Motor neuron (in vitro differentiated cells): ENCODE results near the gene SPECC1. TPM values are rescaled to one million over a fixed set of nuclear protein-coding genes. Genes with fewer than 3 reads are reported as not detected.
"Not testable (repeated sequence)": the region's sequence is repeated elsewhere in the genome, so short reads cannot be mapped to it uniquely, and the experiment has no call there.

Source experiments
- ATAC-seq, 8 experiments: fragments of 200-7000 bp; cut with Tn5 transposase; replicated peaks in 6 of 8; 2 replicates each; pipeline ENCODE4 v1.8.0; 2021; ENCODE audit warnings: mild to moderate bottlenecking in 8 of 8, moderate library complexity in 8 of 8
- H3K27ac ChIP-seq, 2 donors: fragments of 250-450 bp; sonication (Bioruptor Pico); 2 replicates each; pipeline ENCODE4 v1.9.0; 2021; ENCODE audit warnings: antibody characterized with exemption in 2 of 2, mild to moderate bottlenecking in 2 of 2, moderate library complexity in 1 of 2
- H3K4me1 ChIP-seq, 2 donors: fragments of 250-450 bp; sonication (Bioruptor Pico); replicated peaks in 1 of 2; 2 replicates each; pipeline ENCODE4 v1.6.1; 2021; ENCODE audit warnings: antibody characterized with exemption in 2 of 2, mild to moderate bottlenecking in 2 of 2, moderate library complexity in 1 of 2
- H3K4me3 ChIP-seq, 5 donors: fragments of 250-450 bp; sonication (Bioruptor Pico); 2 replicates each; pipeline ENCODE4 v1.9.0; 2021; ENCODE audit warnings: antibody characterized with exemption in 5 of 5, mild to moderate bottlenecking in 5 of 5, moderate library complexity in 4 of 5
- WGBS, 10 experiments: fragments of 450-650 bp; shearing (Covaris generic); methylation state at CpG; one replicate each; pipeline ENCODE4 v1.0.0; 2022; 5-methylcytosine and 5-hydroxymethylcytosine counted together
- in situ Hi-C, 9 experiments: fragments of 400-800 bp; cut with MboI; loops; one replicate each; pipeline ENCODE4 v1.15.0; 2021; ENCODE audit warnings: low sequenced_read_pairs in 9 of 9, low pct_unique_long_range_greater_than_20kb in 2 of 9; ENCODE audit not compliant: unreplicated experiment in 9 of 9
- total RNA-seq, 8 experiments: library from RNA; unstranded; fragments of 300-600 nt; gene quantifications; 2 replicates each; pipeline versions ENCODE4 v1.2.3 to v1.2.4, GENCODE V29; 2022

Gene SPECC1
- total RNA-seq, 8 experiments from 2014 or later, result 25.8 to 269 (median 79.5) TPM

- in situ Hi-C loops, result loop anchor here in 5 of 9 experiments (10.0 to 25.0 kb wide), 3 partner anchors 121 to 221 kb away; no protein-coding TSS in a partner anchor
Measured at GRCh38 chr17:19991252-19991885, 17.8 kb upstream of the SPECC1 start.

GRCh38 chr17:19992803-19993713 lies 16.1 kb upstream of the SPECC1 start:
- WGBS, 10 experiments, result 0 to 94% (median 52%) methylated on average over 3 to 11 of the region's 24 CpGs
- Histone ChIP-seq H3K4me3 (no peak overlapping the region), H3K27ac (peak overlapping the region; percentile 43 to 54), H3K4me1 (peaks cover 0 to 2% of the 10 kb centered on the region in 2 donors)
- peak; percentile 91 to 99 (median 98) for ATAC-seq
- in situ Hi-C loops, result loop anchor here in 5 of 9 experiments (10.0 to 25.0 kb wide), 3 partner anchors 119 to 219 kb away; no protein-coding TSS in a partner anchor

More at GRCh38 chr17:19991252-19991885, 17.8 kb upstream of the SPECC1 start:
- peak in 2 of 8 experiments; percentile 7 to 42 for ATAC-seq
- Histone ChIP-seq H3K4me3 (no peak overlapping the region), H3K4me1 (peaks cover 10 to 12% of the 10 kb centered on the region in 2 donors), H3K27ac (no peak overlapping the region)
- 0 to 31% (median 18%) methylated on average over 1 to 4 of the region's 4 CpGs; no CpG with 5 or more reads in 4 of the 10 experiments for WGBS, 10 experiments

GRCh38 chr17:19996086-19996485 lies 13.1 kb upstream of the SPECC1 start:
- Histone ChIP-seq H3K27ac (no peak overlapping the region), H3K4me1 (peaks cover 0 to 2% of the 10 kb centered on the region in 2 donors), H3K4me3 (no peak overlapping the region)
- in situ Hi-C loops, result loop anchor here in 5 of 9 experiments (10.0 to 25.0 kb wide), 3 partner anchors 116 to 216 kb away; no protein-coding TSS in a partner anchor
- 43 to 100% (median 100%) methylated on average over 1 of the region's 1 CpG; no CpG with 5 or more reads in 4 of the 10 experiments for WGBS, 10 experiments
- no peak for ATAC-seq

- in situ Hi-C loops, result loop anchor here in 5 of 9 experiments (10.0 to 25.0 kb wide), 3 partner anchors 116 to 216 kb away; no protein-coding TSS in a partner anchor
Measured at GRCh38 chr17:19996502-19996901, 12.7 kb upstream of the SPECC1 start.

GRCh38 chr17:20008242-20009051 lies 712 bp upstream of the SPECC1 start:
- Histone ChIP-seq H3K4me1 (peaks cover 0 to 5% of the 10 kb centered on the region in 2 donors), H3K4me3 (peak overlapping the region; percentile 46 to 65 (median 54)), H3K27ac (no peak overlapping the region)
- in situ Hi-C loops, result loop anchor here in 1 of 9 experiments (10.0 kb wide), 1 partner anchor 96 kb away; no protein-coding TSS in a partner anchor
- 0 to 100% (median 53%) methylated on average over 1 to 16 of the region's 35 CpGs; no CpG with 5 or more reads in 2 of the 10 experiments for WGBS, 10 experiments
- peak in 7 of 8 experiments; percentile 33 to 67 (median 48) for ATAC-seq

More at GRCh38 chr17:19996502-19996901, 12.7 kb upstream of the SPECC1 start:
- peak in 2 of 8 experiments; percentile 28 to 41 for ATAC-seq
- WGBS, 10 experiments, result 50 to 100% (median 80%) methylated on average over 1 to 3 of the region's 5 CpGs; no CpG with 5 or more reads in 3 of the 10 experiments
- H3K27ac ChIP-seq, result no peak overlapping the region
- peaks cover 0 to 2% of the 10 kb centered on the region in 2 donors for H3K4me1 ChIP-seq
- no peak overlapping the region for H3K4me3 ChIP-seq

GRCh38 chr17:20009052-20009301 lies 182 bp upstream of the SPECC1 start:
- 0 to 4% methylated on average over 2 to 4 of the region's 18 CpGs; no CpG with 5 or more reads in 8 of the 10 experiments for WGBS, 10 experiments
- Histone ChIP-seq H3K27ac (no peak overlapping the region), H3K4me3 (peak overlapping the region; percentile 46 to 65 (median 54)), H3K4me1 (peaks cover 0 to 5% of the 10 kb centered on the region in 2 donors)
- in situ Hi-C loops, result loop anchor here in 1 of 9 experiments (10.0 kb wide), 1 partner anchor 96 kb away; no protein-coding TSS in a partner anchor
- ATAC-seq, result peak in 1 of 8 experiments; percentile 64

- peaks cover 0 to 5% of the 10 kb centered on the region in 2 donors for H3K4me1 ChIP-seq
- ATAC-seq, result peak in 6 of 8 experiments; percentile 16 to 52 (median 18)
- WGBS, 10 experiments, result 7 to 51% (median 20%) methylated on average over 1 to 11 of the region's 11 CpGs
- H3K4me3 ChIP-seq, result peak overlapping the region; percentile 46 to 65 (median 54)
- in situ Hi-C loops, result loop anchor here in 2 of 9 experiments (10.0 kb wide), 1 partner anchor 95 kb away; no protein-coding TSS in a partner anchor
- H3K27ac ChIP-seq, result no peak overlapping the region
Measured at GRCh38 chr17:20010099-20010863, 1.1 kb downstream of the SPECC1 start.

- in situ Hi-C loops, result loop anchor here in 2 of 9 experiments (10.0 kb wide), 1 partner anchor 94 kb away; no protein-coding TSS in a partner anchor
- no peak overlapping the region for H3K27ac ChIP-seq
- peaks cover 0 to 5% of the 10 kb centered on the region in 2 donors for H3K4me1 ChIP-seq
- 0 to 89% (median 66%) methylated on average over 1 of the region's 1 CpG; no CpG with 5 or more reads in 4 of the 10 experiments for WGBS, 10 experiments
- no peak overlapping the region for H3K4me3 ChIP-seq
- no peak for ATAC-seq
Measured at GRCh38 chr17:20010936-20011335, 1.8 kb downstream of the SPECC1 start.

- in situ Hi-C loops, result loop anchor here in 2 of 9 experiments (10.0 kb wide), 1 partner anchor 93 kb away; no protein-coding TSS in a partner anchor
- Histone ChIP-seq H3K4me3 (no peak overlapping the region), H3K4me1 (peaks cover 0 to 5% of the 10 kb centered on the region in 2 donors), H3K27ac (no peak overlapping the region)
- no peak for ATAC-seq
- WGBS, 10 experiments, result 34 to 75% (median 54%) methylated on average over 1 to 2 of the region's 2 CpGs
Measured at GRCh38 chr17:20012017-20012536, 2.9 kb downstream of the SPECC1 start.

GRCh38 chr17:20016475-20016992 lies 7.4 kb downstream of the SPECC1 start:
- WGBS, 10 experiments, result 100% methylated on average over 1 to 6 of the region's 32 CpGs; no CpG with 5 or more reads in 3 of the 10 experiments

GRCh38 chr17:20022701-20023100 lies 13.5 kb downstream of the SPECC1 start:
- no peak overlapping the region for H3K27ac ChIP-seq
- in situ Hi-C loops, result no loop called here

More at GRCh38 chr17:20016475-20016992, 7.4 kb downstream of the SPECC1 start:
- not testable (repeated sequence) for H3K4me3 ChIP-seq, H3K4me1 ChIP-seq, H3K27ac ChIP-seq, ATAC-seq
- in situ Hi-C loops, result loop anchor here in 2 of 9 experiments (10.0 kb wide), 1 partner anchor 88 kb away; no protein-coding TSS in a partner anchor

More at GRCh38 chr17:20022701-20023100, 13.5 kb downstream of the SPECC1 start:
- H3K4me3 ChIP-seq, result no peak overlapping the region
- WGBS, 10 experiments, result 7 to 100% (median 59%) methylated on average over 1 to 4 of the region's 4 CpGs; no CpG with 5 or more reads in 1 of the 10 experiments
- H3K4me1 ChIP-seq, result no peaks in the 10 kb centered on the region
- peak in 2 of 8 experiments; percentile 36 to 78 for ATAC-seq
